ENCODE data around the gene DPH2.

DPH2 gene

GRCh38 chr1:44020464-44020863 is 50.7 kb downstream of the DPH2 start:
- no peak for DNase-seq (ENCODE audit: low spot score)
- no peak for TF ChIP-seq CTCF (IDR thresholded peaks at IDR 0.05; ENCODE audit: extremely low read depth, insufficient read depth, missing control alignments)
- in situ Hi-C loops (cut with MboI; ENCODE audit: low pct_unique_long_range_greater_than_20kb, low sequenced_read_pairs, unreplicated experiment): no loop called here

- no peak for TF ChIP-seq CTCF (IDR thresholded peaks at IDR 0.05; ENCODE audit: extremely low read depth, insufficient read depth, missing control alignments)
- in situ Hi-C loops (cut with MboI; ENCODE audit: low pct_unique_long_range_greater_than_20kb, low sequenced_read_pairs, unreplicated experiment): no loop called here
- no peak for DNase-seq (ENCODE audit: low spot score)
Measured at GRCh38 chr1:44021156-44021555, 51.3 kb downstream of the DPH2 start.

DNA sequence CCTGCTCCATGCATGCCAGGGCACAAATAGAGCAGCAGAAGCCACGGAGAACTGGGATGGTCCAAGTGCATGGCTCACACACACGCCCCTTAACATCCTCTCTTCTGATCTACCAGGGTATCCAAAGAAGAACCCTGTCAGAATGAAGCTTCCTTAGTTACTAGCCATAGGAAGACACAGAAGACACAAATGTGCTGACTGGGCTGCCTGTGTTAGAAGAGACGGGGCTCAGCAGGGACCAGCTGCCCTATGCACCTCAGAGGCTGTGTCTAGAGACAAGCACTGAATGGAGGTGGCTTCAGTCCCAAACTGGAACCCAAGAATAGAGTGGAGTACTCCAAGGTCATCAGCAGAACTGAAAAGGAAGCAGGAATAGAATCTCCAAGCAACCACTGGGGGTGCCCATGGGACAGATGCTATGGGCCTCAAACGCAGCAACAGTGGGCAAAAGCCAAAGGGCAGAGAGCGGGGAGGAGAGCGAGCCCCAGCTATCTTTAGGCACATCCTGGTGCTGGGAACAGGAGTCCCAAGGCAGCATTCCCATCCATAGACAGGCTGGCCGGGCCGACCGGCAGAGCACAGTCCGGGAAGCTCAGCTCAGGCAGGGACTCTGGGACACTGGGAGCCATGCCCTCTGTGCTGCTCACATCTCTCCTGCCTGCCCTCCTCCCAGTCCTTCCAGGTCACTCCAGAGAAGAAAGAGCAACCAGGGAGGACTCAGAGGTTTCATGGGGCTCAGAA is 51.9 kb downstream of the DPH2 start:
- no peak for TF ChIP-seq CTCF (IDR thresholded peaks at IDR 0.05; ENCODE audit: extremely low read depth, insufficient read depth, missing control alignments)
- no peak for DNase-seq (ENCODE audit: low spot score)
- in situ Hi-C loops (cut with MboI; ENCODE audit: low pct_unique_long_range_greater_than_20kb, low sequenced_read_pairs, unreplicated experiment): no loop called here

Data from GM13977 (cell line).